Measurements from ENCODE around the gene BRD7. TPM values are rescaled to one million over a fixed set of nuclear protein-coding genes. Genes with fewer than 3 reads are reported as not detected.

BRD7 gene
- total and polyA plus RNA-seq, 2 donors (not counting 1 experiment from before 2014, with no cell fraction given): 29.8 to 64.5 TPM

GRCh38 chr16:50302472-50303005 is 66.2 kb downstream of the BRD7 start:
- Histone ChIP-seq H3K27me3 (replicated peaks in 1 of 4; ENCODE audit: control extremely low read depth in 1 of 4, control insufficient read depth in 3 of 4, insufficient read depth in 4 of 4, low read length in 3 of 4) (no peaks in the 10 kb centered on the region), H2AFZ (ENCODE audit: insufficient read depth, low read depth, low read length, poor library complexity, severe bottlenecking) (no peak overlapping the region), H3K9ac (ENCODE audit: low read length) (no peak overlapping the region), H3K4me3 (ENCODE audit: control extremely low read depth in 1 of 5, extremely low read depth in 1 of 5, insufficient read depth in 1 of 5, low read depth in 2 of 5, low read length in 4 of 5) (no peak overlapping the region), H3K4me2 (replicated peaks; ENCODE audit: low read depth, low read length, poor library complexity, severe bottlenecking) (no peak overlapping the region), H3K9me3 (ENCODE audit: control extremely low read depth in 1 of 3, control insufficient read depth in 2 of 3, insufficient read depth in 1 of 3, low read length in 2 of 3) (no peaks in the 10 kb centered on the region), H3K79me2 (ENCODE audit: control insufficient read depth, insufficient read depth, low read length) (peaks cover 15% of the 10 kb centered on the region), H3K4me1 (ENCODE audit: control insufficient read depth in 2 of 2, insufficient read depth in 2 of 2, low read length in 2 of 2) (no peaks in the 10 kb centered on the region), H3K27ac (ENCODE audit: low read length in 2 of 2) (no peak overlapping the region), H4K20me1 (ENCODE audit: control insufficient read depth, insufficient read depth, low read length, poor library complexity, severe bottlenecking) (peaks cover 49% of the 10 kb centered on the region), H3K36me3 (replicated peaks in 1 of 2; ENCODE audit: control extremely low read depth in 1 of 2, control insufficient read depth in 1 of 2, extremely low read depth in 1 of 2, insufficient read depth in 2 of 2, low read length in 1 of 2) (peaks cover 0 to 90% of the 10 kb centered on the region in 2 experiments)
- DNase-seq (no peak), ATAC-seq (ENCODE audit: low read depth) (no peak)
- ChIA-PET POLR2A (interaction anchor here (1.0 kb wide), 1 partner anchor 17 kb away, joined by 4 read pairs; no protein-coding TSS in a partner anchor), CTCF (no interaction called here)
- Mint-ChIP-seq H3K27me3 (no peaks in the 10 kb centered on the region), H3K4me3 (no peak overlapping the region), H3K27ac (no peak overlapping the region), H3K4me1 (no peaks in the 10 kb centered on the region), H3K9me3 (ENCODE audit: insufficient read depth) (no peaks in the 10 kb centered on the region)
- intact Hi-C loops (cut with micrococcal nuclease): no loop called here
- no peak for TF ChIP-seq EZH2 (IDR thresholded peaks at IDR 0.05; ENCODE audit: borderline replicate concordance, insufficient read depth, low read depth, low read length, poor library complexity, severe bottlenecking)
- TF ChIP-seq CTCF (IDR thresholded peaks at IDR 0.05): no peak
- 92% methylated on average over 7 of the region's 15 CpGs for WGBS (ENCODE audit: insufficient coverage)

GRCh38 chr16:50301626-50302471 is 66.9 kb downstream of the BRD7 start:
- WGBS (ENCODE audit: insufficient coverage): 97% methylated on average over 20 of the region's 21 CpGs
- no peak overlapping the region for H3K4me2 ChIP-seq (replicated peaks; ENCODE audit: low read depth, low read length, poor library complexity, severe bottlenecking)
- H3K4me3 ChIP-seq (ENCODE audit: control extremely low read depth in 1 of 5, extremely low read depth in 1 of 5, insufficient read depth in 1 of 5, low read depth in 2 of 5, low read length in 4 of 5): no peak overlapping the region
- no peaks in the 10 kb centered on the region for H3K9me3 ChIP-seq (ENCODE audit: control extremely low read depth in 1 of 3, control insufficient read depth in 2 of 3, insufficient read depth in 1 of 3, low read length in 2 of 3)
- peaks cover 49% of the 10 kb centered on the region for H4K20me1 ChIP-seq (ENCODE audit: control insufficient read depth, insufficient read depth, low read length, poor library complexity, severe bottlenecking)
- H3K4me3 Mint-ChIP-seq: no peak overlapping the region
- H3K27me3 ChIP-seq (replicated peaks in 1 of 4; ENCODE audit: control extremely low read depth in 1 of 4, control insufficient read depth in 3 of 4, insufficient read depth in 4 of 4, low read length in 3 of 4): no peaks in the 10 kb centered on the region
- H3K9me3 Mint-ChIP-seq (ENCODE audit: insufficient read depth): no peaks in the 10 kb centered on the region
- TF ChIP-seq CTCF (IDR thresholded peaks at IDR 0.05) (no peak), EZH2 (IDR thresholded peaks at IDR 0.05; ENCODE audit: borderline replicate concordance, insufficient read depth, low read depth, low read length, poor library complexity, severe bottlenecking) (no peak)
- no peak overlapping the region for H3K9ac ChIP-seq (ENCODE audit: low read length)
- no peaks in the 10 kb centered on the region for H3K4me1 ChIP-seq (ENCODE audit: control insufficient read depth in 2 of 2, insufficient read depth in 2 of 2, low read length in 2 of 2)
- H3K27ac Mint-ChIP-seq: no peak overlapping the region
- H3K36me3 ChIP-seq (replicated peaks in 1 of 2; ENCODE audit: control extremely low read depth in 1 of 2, control insufficient read depth in 1 of 2, extremely low read depth in 1 of 2, insufficient read depth in 2 of 2, low read length in 1 of 2): peaks cover 0 to 91% of the 10 kb centered on the region in 2 experiments
- no peaks in the 10 kb centered on the region for H3K27me3 Mint-ChIP-seq
- ChIA-PET CTCF (interaction anchor here (1.6 kb wide), 1 partner anchor 55 kb away, joined by 4 read pairs; no protein-coding TSS in a partner anchor), POLR2A (interaction anchor here (1.0 kb wide), 1 partner anchor 9 kb away, joined by 4 read pairs; no protein-coding TSS in a partner anchor)
- no peak overlapping the region for H2AFZ ChIP-seq (ENCODE audit: insufficient read depth, low read depth, low read length, poor library complexity, severe bottlenecking)
- H3K27ac ChIP-seq (ENCODE audit: low read length in 2 of 2): no peak overlapping the region
- intact Hi-C loops (cut with micrococcal nuclease): no loop called here
- no peak for DNase-seq
- peaks cover 21% of the 10 kb centered on the region for H3K79me2 ChIP-seq (ENCODE audit: control insufficient read depth, insufficient read depth, low read length)
- ATAC-seq (ENCODE audit: low read depth): no peak
- no peaks in the 10 kb centered on the region for H3K4me1 Mint-ChIP-seq
